ENCODE data around the gene SUGCT.

DNA sequence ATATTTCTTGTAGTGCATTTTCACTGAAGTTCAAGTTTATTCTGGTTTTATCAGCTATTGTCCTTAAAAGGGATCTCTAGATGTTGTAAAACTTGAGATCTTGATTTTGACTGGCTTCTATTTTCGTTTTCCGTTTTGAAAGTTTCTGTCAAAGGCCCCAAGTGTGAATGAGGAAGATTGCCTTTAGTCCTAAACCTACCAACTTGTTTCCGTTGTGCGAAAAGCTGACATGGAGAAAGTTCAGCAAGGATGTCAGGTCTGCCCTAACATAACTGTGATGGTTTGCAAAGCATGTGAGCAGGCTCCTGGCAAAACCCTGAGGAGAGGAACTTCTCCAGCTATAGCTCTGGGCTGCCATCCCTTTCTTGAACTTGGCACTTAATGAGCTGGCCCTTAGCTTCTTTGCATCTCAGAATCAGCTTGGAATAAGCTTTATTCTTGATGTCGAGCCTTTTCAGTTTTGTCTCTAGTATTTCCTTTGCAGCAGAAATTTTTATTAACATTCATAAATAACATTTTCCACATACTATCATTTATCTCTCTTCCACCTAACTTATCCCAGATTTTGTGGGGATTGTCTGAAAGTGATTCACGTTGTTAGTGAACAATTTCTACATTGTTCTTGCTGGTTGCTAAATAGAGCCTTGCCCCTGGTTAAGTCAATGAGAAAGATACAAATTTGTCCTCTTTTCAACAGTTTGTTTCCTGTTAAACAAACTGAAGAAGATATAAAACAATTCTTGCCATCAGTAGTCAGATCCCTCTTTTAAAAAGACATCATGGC is 559.4 kb downstream of the SUGCT start:
- no peak for TF ChIP-seq TAF1 (IDR thresholded peaks at IDR 0.05; ENCODE audit: borderline replicate concordance, low read depth, low read length)
- 0 out of 2 replicates have a peak, but pooled peaks have one; percentile 4 for TF ChIP-seq NFIC (IDR thresholded peaks at IDR 0.05; ENCODE audit: borderline replicate concordance)
- TF ChIP-seq, protein P1, sequence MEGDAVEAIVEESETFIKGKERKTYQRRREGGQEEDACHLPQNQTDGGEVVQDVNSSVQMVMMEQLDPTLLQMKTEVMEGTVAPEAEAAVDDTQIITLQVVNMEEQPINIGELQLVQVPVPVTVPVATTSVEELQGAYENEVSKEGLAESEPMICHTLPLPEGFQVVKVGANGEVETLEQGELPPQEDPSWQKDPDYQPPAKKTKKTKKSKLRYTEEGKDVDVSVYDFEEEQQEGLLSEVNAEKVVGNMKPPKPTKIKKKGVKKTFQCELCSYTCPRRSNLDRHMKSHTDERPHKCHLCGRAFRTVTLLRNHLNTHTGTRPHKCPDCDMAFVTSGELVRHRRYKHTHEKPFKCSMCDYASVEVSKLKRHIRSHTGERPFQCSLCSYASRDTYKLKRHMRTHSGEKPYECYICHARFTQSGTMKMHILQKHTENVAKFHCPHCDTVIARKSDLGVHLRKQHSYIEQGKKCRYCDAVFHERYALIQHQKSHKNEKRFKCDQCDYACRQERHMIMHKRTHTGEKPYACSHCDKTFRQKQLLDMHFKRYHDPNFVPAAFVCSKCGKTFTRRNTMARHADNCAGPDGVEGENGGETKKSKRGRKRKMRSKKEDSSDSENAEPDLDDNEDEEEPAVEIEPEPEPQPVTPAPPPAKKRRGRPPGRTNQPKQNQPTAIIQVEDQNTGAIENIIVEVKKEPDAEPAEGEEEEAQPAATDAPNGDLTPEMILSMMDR (IDR thresholded peaks at IDR 0.05): no peak
- peak; percentile 37 to 78; a peak in 2 of 4 replicates for TF ChIP-seq EP300 (IDR thresholded peaks at IDR 0.05; ENCODE audit: borderline replicate concordance in 1 of 2, low read depth in 1 of 2, low read length in 1 of 2)
- TF ChIP-seq, protein P2, sequence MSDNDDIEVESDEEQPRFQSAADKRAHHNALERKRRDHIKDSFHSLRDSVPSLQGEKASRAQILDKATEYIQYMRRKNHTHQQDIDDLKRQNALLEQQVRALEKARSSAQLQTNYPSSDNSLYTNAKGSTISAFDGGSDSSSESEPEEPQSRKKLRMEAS (IDR thresholded peaks at IDR 0.05; ENCODE audit: low read depth): no peak
- no peak for TF ChIP-seq RAD21 (IDR thresholded peaks at IDR 0.05; ENCODE audit: low read length)
- TF ChIP-seq RFX5 (IDR thresholded peaks at IDR 0.05; ENCODE audit: low read length): no peak
- TF ChIP-seq TCF12 (IDR thresholded peaks at IDR 0.05): peak; percentile 85
- no peak; the same call in 1 of the 2 replicates for TF ChIP-seq POLR2AphosphoS5 (IDR thresholded peaks at IDR 0.05; ENCODE audit: low read depth, low read length)
- TF ChIP-seq, protein P3, sequence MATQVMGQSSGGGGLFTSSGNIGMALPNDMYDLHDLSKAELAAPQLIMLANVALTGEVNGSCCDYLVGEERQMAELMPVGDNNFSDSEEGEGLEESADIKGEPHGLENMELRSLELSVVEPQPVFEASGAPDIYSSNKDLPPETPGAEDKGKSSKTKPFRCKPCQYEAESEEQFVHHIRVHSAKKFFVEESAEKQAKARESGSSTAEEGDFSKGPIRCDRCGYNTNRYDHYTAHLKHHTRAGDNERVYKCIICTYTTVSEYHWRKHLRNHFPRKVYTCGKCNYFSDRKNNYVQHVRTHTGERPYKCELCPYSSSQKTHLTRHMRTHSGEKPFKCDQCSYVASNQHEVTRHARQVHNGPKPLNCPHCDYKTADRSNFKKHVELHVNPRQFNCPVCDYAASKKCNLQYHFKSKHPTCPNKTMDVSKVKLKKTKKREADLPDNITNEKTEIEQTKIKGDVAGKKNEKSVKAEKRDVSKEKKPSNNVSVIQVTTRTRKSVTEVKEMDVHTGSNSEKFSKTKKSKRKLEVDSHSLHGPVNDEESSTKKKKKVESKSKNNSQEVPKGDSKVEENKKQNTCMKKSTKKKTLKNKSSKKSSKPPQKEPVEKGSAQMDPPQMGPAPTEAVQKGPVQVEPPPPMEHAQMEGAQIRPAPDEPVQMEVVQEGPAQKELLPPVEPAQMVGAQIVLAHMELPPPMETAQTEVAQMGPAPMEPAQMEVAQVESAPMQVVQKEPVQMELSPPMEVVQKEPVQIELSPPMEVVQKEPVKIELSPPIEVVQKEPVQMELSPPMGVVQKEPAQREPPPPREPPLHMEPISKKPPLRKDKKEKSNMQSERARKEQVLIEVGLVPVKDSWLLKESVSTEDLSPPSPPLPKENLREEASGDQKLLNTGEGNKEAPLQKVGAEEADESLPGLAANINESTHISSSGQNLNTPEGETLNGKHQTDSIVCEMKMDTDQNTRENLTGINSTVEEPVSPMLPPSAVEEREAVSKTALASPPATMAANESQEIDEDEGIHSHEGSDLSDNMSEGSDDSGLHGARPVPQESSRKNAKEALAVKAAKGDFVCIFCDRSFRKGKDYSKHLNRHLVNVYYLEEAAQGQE (IDR thresholded peaks at IDR 0.05; ENCODE audit: low read depth, low read length): no peak
- no peak for TF ChIP-seq SMC3 (IDR thresholded peaks at IDR 0.05; ENCODE audit: low read depth, low read length)
- TF ChIP-seq SIN3A (IDR thresholded peaks at IDR 0.05; ENCODE audit: borderline replicate concordance, low read depth, low read length): no peak

Data from SK-N-SH (cell line).